ENCODE measurements around the gene ANKDD1A. TPM values are rescaled to one million over a fixed set of nuclear protein-coding genes. Genes with fewer than 3 reads are reported as not detected.

The ANKDD1A gene
- total and polyA plus RNA-seq, 4 donors = 2.3 to 6.8 (median 4.2) TPM

- DNase-seq (no peak), ATAC-seq (ENCODE audit: insufficient read depth, low FRiP score) (no peak)
- Histone ChIP-seq H3K9ac (ENCODE audit: insufficient read depth in 1 of 2, low read length in 2 of 2) (no peak overlapping the region), H3K27ac (ENCODE audit: low read depth in 1 of 2, low read length in 1 of 2) (no peak overlapping the region), H3K9me3 (ENCODE audit: control insufficient read depth in 4 of 4, insufficient read depth in 3 of 4, low read length in 3 of 4) (no peaks in the 10 kb centered on the region), H3K36me3 (ENCODE audit: control insufficient read depth in 4 of 4, insufficient read depth in 4 of 4, low read length in 4 of 4) (peaks cover 0 to 29% (median 8%) of the 10 kb centered on the region in 4 donors), H3K27me3 (ENCODE audit: control insufficient read depth in 3 of 3, insufficient read depth in 3 of 3, low read length in 2 of 3) (no peaks in the 10 kb centered on the region), H3K4me1 (ENCODE audit: control insufficient read depth in 5 of 5, insufficient read depth in 5 of 5, low read length in 5 of 5) (peaks cover 0 to 12% (median 0%) of the 10 kb centered on the region in 5 donors), H3K4me3 (no peak overlapping the region)
- TF ChIP-seq CTCF (IDR thresholded peaks at IDR 0.05; ENCODE audit: control extremely low read depth, extremely low read depth) = no peak
These were observed 42.2 kb upstream of the ANKDD1A start for GRCh38 chr15:64869501-64869900.

GRCh38 chr15:64870353-64870752 is 41.3 kb upstream of the ANKDD1A start:
- TF ChIP-seq CTCF (IDR thresholded peaks at IDR 0.05; ENCODE audit: control extremely low read depth, extremely low read depth) = no peak
- Histone ChIP-seq H3K9me3 (ENCODE audit: control insufficient read depth in 4 of 4, insufficient read depth in 3 of 4, low read length in 3 of 4) (no peaks in the 10 kb centered on the region), H3K9ac (ENCODE audit: insufficient read depth in 1 of 2, low read length in 2 of 2) (no peak overlapping the region), H3K4me3 (no peak overlapping the region), H3K27me3 (ENCODE audit: control insufficient read depth in 3 of 3, insufficient read depth in 3 of 3, low read length in 2 of 3) (no peaks in the 10 kb centered on the region), H3K4me1 (ENCODE audit: control insufficient read depth in 5 of 5, insufficient read depth in 5 of 5, low read length in 5 of 5) (peaks cover 0 to 12% (median 0%) of the 10 kb centered on the region in 5 donors), H3K36me3 (ENCODE audit: control insufficient read depth in 4 of 4, insufficient read depth in 4 of 4, low read length in 4 of 4) (peaks cover 0 to 20% (median 8%) of the 10 kb centered on the region in 4 donors), H3K27ac (ENCODE audit: low read depth in 1 of 2, low read length in 1 of 2) (peak overlapping the region in 1 of 2 donors; percentile 32)
- no peak for ATAC-seq (ENCODE audit: insufficient read depth, low FRiP score)
- 35 to 62% methylated on average over 9 of the region's 9 CpGs for WGBS, 2 donors
- DNase-seq = no peak

GRCh38 chr15:64875641-64876223 is 36.0 kb upstream of the ANKDD1A start:
- H3K4me1 ChIP-seq (ENCODE audit: control insufficient read depth in 5 of 5, insufficient read depth in 5 of 5, low read length in 5 of 5) = peaks cover 0 to 19% (median 2%) of the 10 kb centered on the region in 5 donors
- WGBS, 2 donors = 81 to 91% methylated on average over 3 of the region's 3 CpGs
- no peak overlapping the region for H3K9ac ChIP-seq (ENCODE audit: insufficient read depth in 1 of 2, low read length in 2 of 2)

More at GRCh38 chr15:64875641-64876223, 36.0 kb upstream of the ANKDD1A start:
- Histone ChIP-seq H3K9me3 (ENCODE audit: control insufficient read depth in 4 of 4, insufficient read depth in 3 of 4, low read length in 3 of 4) (no peaks in the 10 kb centered on the region), H3K36me3 (ENCODE audit: control insufficient read depth in 4 of 4, insufficient read depth in 4 of 4, low read length in 4 of 4) (no peaks in the 10 kb centered on the region), H3K27ac (ENCODE audit: low read depth in 1 of 2, low read length in 1 of 2) (no peak overlapping the region), H3K27me3 (ENCODE audit: control insufficient read depth in 3 of 3, insufficient read depth in 3 of 3, low read length in 2 of 3) (no peaks in the 10 kb centered on the region), H3K4me3 (no peak overlapping the region)
- ATAC-seq (ENCODE audit: insufficient read depth, low FRiP score) (no peak), DNase-seq (no peak)
- no peak for TF ChIP-seq CTCF (IDR thresholded peaks at IDR 0.05; ENCODE audit: control extremely low read depth, extremely low read depth)
